Activated CD4-positive, alpha-beta T cell treated with anti-CD3 and anti-CD28 coated beads, Interleukin-2, amount 10 ng/mL, durations not matched to agents 24 days and 14 days (primary cell): ENCODE data around the gene NT5DC3. TPM values are rescaled to one million over a fixed set of nuclear protein-coding genes. Genes with fewer than 3 reads are reported as not detected.

ENCODE experiments used
- DNase-seq: peaks from one replicate; pipeline ENCODE4 v3.0.0; 2022
- H3K27ac Mint-ChIP-seq: one replicate; pipeline ENCODE4 v1.8.0; 2022; ENCODE audit warnings: mild to moderate bottlenecking, mixed read lengths
- H3K27me3 Mint-ChIP-seq: one replicate; pipeline ENCODE4 v1.8.0; 2022; ENCODE audit warnings: mixed read lengths
- H3K36me3 Mint-ChIP-seq: one replicate; pipeline ENCODE4 v1.8.0; 2022; ENCODE audit warnings: low read depth, mild to moderate bottlenecking, mixed read lengths
- H3K4me1 Mint-ChIP-seq: one replicate; pipeline ENCODE4 v1.8.0; 2021; ENCODE audit warnings: mixed read lengths
- H3K4me3 Mint-ChIP-seq: one replicate; pipeline ENCODE4 v1.8.0; 2022; ENCODE audit warnings: mild to moderate bottlenecking, moderate library complexity, mixed read lengths
- H3K9me3 Mint-ChIP-seq: one replicate; pipeline ENCODE4 v1.8.0; 2021; ENCODE audit warnings: mixed read lengths
- intact Hi-C: fragments of 100-400 bp; cut with micrococcal nuclease; formaldehyde crosslinking; loops from one replicate; pipeline ENCODE4 v1.15.1; 2023
- total RNA-seq: library from RNA; stranded (reverse); gene quantifications from 2 replicates; pipeline ENCODE4 v1.2.3, GENCODE V29; 2022

NT5DC3 gene
- total RNA-seq, 1 donor from 2014 or later: 14.9 TPM

DNA sequence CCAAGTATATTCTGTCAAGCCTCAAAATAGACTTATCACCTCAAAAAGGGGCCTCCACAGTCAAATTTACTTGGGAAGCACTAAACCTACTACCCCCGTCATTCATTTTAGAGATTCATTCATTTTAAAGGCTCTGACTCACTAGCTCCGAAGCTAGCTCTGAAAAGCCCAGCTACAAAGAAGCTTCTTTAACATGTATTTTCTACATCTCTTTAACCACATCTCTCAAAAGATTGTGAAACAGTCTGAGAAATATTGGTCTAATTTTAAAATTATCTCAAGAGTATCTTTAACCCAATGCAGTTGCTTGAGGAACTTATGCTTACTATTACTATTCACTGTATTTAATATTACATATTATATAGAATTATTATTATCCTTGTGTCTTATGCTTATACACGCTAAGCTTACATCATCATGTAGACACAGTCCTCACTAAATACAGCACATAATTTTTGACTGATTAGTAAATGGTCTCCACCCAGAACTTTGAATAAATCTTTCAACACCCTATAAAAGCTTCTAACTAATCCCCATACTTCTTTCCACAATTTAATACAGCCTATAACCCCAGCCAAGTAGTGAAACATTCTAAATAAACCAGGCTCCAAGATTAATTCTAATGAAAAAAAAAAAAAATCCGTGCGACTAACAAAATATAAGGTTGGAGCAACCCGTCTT, 7.8 kb downstream of the NT5DC3 start:
- no peak for DNase-seq
- Mint-ChIP-seq H3K36me3 (peaks cover 6% of the 10 kb centered on the region), H3K27me3 (peaks cover 2% of the 10 kb centered on the region), H3K27ac (no peak overlapping the region), H3K4me1 (no peaks in the 10 kb centered on the region), H3K9me3 (peaks cover 15% of the 10 kb centered on the region), H3K4me3 (no peak overlapping the region)
- intact Hi-C loops: no loop called here

GRCh38 chr12:103832048-103832997, 8.7 kb downstream of the NT5DC3 start:
- DNase-seq: no peak
- Mint-ChIP-seq H3K27me3 (peaks cover 2% of the 10 kb centered on the region), H3K4me3 (no peak overlapping the region), H3K4me1 (no peaks in the 10 kb centered on the region), H3K36me3 (peaks cover 3% of the 10 kb centered on the region), H3K9me3 (peaks cover 15% of the 10 kb centered on the region), H3K27ac (no peak overlapping the region)
- intact Hi-C loops: no loop called here

GRCh38 chr12:103830730-103831320, 10.2 kb downstream of the NT5DC3 start:
- DNase-seq: no peak
- Mint-ChIP-seq H3K4me1 (no peaks in the 10 kb centered on the region), H3K27me3 (peaks cover 2% of the 10 kb centered on the region), H3K9me3 (peaks cover 15% of the 10 kb centered on the region), H3K27ac (no peak overlapping the region), H3K36me3 (peaks cover 3% of the 10 kb centered on the region), H3K4me3 (no peak overlapping the region)
- intact Hi-C loops: no loop called here

DNA sequence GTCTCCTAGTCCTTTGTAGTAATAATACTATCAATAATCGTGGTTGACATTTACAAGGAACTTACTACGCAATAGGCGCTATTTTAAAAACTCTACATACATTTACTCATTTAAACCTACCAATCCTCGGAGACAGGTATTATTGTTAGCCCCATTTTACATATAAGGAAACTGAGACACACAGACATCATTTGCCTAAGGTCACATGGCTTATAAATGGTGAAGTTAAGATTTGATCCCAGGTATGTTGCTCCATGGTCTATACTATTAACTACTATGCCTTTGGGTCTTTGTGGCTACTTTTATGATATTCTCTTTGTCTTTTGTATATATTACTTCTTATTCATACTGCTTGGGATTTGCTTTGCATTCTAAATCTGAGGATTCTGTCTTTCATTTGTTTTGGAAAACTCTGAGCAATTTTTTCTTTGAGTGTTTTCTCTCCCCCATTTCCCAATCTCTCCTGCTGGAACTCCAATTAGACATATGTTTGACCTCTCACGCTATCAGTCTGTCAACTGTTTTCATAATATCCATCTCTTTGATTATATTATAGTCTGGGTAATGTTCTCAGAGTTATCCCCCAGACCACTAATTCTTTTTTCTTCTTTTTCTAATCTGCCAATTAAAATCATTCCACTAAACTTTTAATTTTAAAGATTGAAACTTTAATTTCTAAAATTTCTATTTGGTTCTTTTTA, 10.9 kb downstream of the NT5DC3 start:
- Mint-ChIP-seq H3K36me3 (peaks cover 3% of the 10 kb centered on the region), H3K27me3 (peaks cover 2% of the 10 kb centered on the region), H3K4me1 (no peaks in the 10 kb centered on the region), H3K9me3 (peaks cover 15% of the 10 kb centered on the region), H3K4me3 (no peak overlapping the region), H3K27ac (no peak overlapping the region)
- no peak for DNase-seq
- intact Hi-C loops: no loop called here

- peaks cover 3% of the 10 kb centered on the region for H3K36me3 Mint-ChIP-seq
- H3K4me3 Mint-ChIP-seq: no peak overlapping the region
- intact Hi-C loops: no loop called here
- no peak overlapping the region for H3K27ac Mint-ChIP-seq
- peaks cover 15% of the 10 kb centered on the region for H3K9me3 Mint-ChIP-seq
- no peak for DNase-seq
- peaks cover 2% of the 10 kb centered on the region for H3K27me3 Mint-ChIP-seq
- H3K4me1 Mint-ChIP-seq: no peaks in the 10 kb centered on the region
Observed at GRCh38 chr12:103829092-103829491, 11.9 kb downstream of the NT5DC3 start.

GRCh38 chr12:103827911-103828391, 13.1 kb downstream of the NT5DC3 start:
- Mint-ChIP-seq H3K27me3 (peaks cover 2% of the 10 kb centered on the region), H3K9me3 (peaks cover 15% of the 10 kb centered on the region), H3K4me3 (no peak overlapping the region), H3K4me1 (no peaks in the 10 kb centered on the region), H3K36me3 (peaks cover 3% of the 10 kb centered on the region), H3K27ac (no peak overlapping the region)
- DNase-seq: no peak
- intact Hi-C loops: no loop called here

- intact Hi-C loops: no loop called here
- Mint-ChIP-seq H3K27me3 (peaks cover 2% of the 10 kb centered on the region), H3K4me1 (no peaks in the 10 kb centered on the region), H3K9me3 (peaks cover 4% of the 10 kb centered on the region), H3K27ac (no peak overlapping the region), H3K4me3 (no peak overlapping the region), H3K36me3 (peaks cover 5% of the 10 kb centered on the region)
- no peak for DNase-seq
Observed at GRCh38 chr12:103824845-103825244, 16.2 kb downstream of the NT5DC3 start.

GRCh38 chr12:103824290-103824689, 16.7 kb downstream of the NT5DC3 start:
- Mint-ChIP-seq H3K4me3 (no peak overlapping the region), H3K9me3 (peaks cover 2% of the 10 kb centered on the region), H3K36me3 (peaks cover 5% of the 10 kb centered on the region), H3K27ac (no peak overlapping the region), H3K4me1 (no peaks in the 10 kb centered on the region), H3K27me3 (no peaks in the 10 kb centered on the region)
- intact Hi-C loops: no loop called here
- DNase-seq: no peak

DNA sequence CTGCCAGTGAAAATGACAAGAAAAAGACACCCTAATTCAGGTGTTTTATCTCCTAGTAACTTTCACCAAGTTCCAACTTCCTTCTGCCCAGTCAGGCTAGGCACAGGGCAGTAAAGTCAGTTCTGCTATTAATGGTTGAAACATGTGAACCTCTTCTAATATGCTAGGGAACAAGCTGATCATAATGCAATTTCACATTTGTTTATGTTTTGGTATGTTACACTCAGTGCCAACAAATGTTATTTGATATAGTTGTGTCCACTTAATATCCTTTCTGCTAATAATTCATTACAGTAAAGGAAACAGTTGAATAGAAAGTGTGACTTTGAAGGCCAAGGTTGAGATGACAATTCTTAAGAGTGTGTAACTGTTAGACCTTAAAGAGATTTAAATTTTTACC, 17.2 kb downstream of the NT5DC3 start:
- peaks cover 8% of the 10 kb centered on the region for H3K36me3 Mint-ChIP-seq
- no peak overlapping the region for H3K27ac Mint-ChIP-seq
- H3K4me3 Mint-ChIP-seq: no peak overlapping the region
- peaks cover 2% of the 10 kb centered on the region for H3K4me1 Mint-ChIP-seq
- no peaks in the 10 kb centered on the region for H3K27me3 Mint-ChIP-seq
- H3K9me3 Mint-ChIP-seq: peaks cover 2% of the 10 kb centered on the region
- intact Hi-C loops: no loop called here
- DNase-seq: no peak

GRCh38 chr12:103821773-103822172, 19.3 kb downstream of the NT5DC3 start:
- peaks cover 8% of the 10 kb centered on the region for H3K36me3 Mint-ChIP-seq
- DNase-seq: no peak
- H3K4me1 Mint-ChIP-seq: peaks cover 3% of the 10 kb centered on the region
- H3K4me3 Mint-ChIP-seq: no peak overlapping the region
- H3K9me3 Mint-ChIP-seq: peaks cover 2% of the 10 kb centered on the region
- H3K27me3 Mint-ChIP-seq: no peaks in the 10 kb centered on the region
- intact Hi-C loops: no loop called here
- H3K27ac Mint-ChIP-seq: no peak overlapping the region

DNA sequence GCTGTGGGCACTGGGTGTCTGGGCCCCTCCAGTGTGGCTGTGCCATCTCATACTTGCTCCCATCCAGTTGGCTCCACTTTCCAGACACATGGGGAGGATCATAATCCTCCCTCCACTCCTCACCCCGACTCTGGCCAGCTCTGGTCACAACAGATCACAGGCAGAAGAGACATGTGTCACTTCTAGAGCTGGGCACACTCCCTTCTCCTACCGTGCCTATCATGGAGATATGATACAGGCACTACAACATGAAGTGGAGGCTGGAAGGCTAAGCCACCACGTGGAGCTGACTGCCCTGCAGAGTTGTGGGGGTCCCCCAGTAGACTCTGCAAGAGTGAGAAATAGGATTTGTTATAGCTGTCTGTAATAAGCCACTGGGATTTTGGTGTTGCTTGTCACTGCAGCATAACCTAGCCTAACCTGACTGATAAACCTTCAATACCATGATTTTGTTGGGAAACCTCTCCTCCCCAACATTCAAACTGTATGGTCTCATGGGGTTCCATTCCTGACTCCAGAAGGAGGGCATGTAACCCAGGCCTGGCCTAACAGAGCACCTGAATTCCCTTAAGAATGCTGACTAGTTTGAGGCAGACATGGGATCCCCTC, 20.0 kb downstream of the NT5DC3 start:
- DNase-seq: no peak
- peaks cover 8% of the 10 kb centered on the region for H3K36me3 Mint-ChIP-seq
- no peak overlapping the region for H3K27ac Mint-ChIP-seq
- H3K4me1 Mint-ChIP-seq: peaks cover 3% of the 10 kb centered on the region
- no peaks in the 10 kb centered on the region for H3K27me3 Mint-ChIP-seq
- peaks cover 2% of the 10 kb centered on the region for H3K9me3 Mint-ChIP-seq
- no peak overlapping the region for H3K4me3 Mint-ChIP-seq
- intact Hi-C loops: no loop called here

- H3K36me3 Mint-ChIP-seq: peaks cover 8% of the 10 kb centered on the region
- peaks cover 3% of the 10 kb centered on the region for H3K4me1 Mint-ChIP-seq
- no peak overlapping the region for H3K4me3 Mint-ChIP-seq
- no peak overlapping the region for H3K27ac Mint-ChIP-seq
- no peak for DNase-seq
- intact Hi-C loops: no loop called here
- H3K27me3 Mint-ChIP-seq: no peaks in the 10 kb centered on the region
- H3K9me3 Mint-ChIP-seq: peaks cover 2% of the 10 kb centered on the region
Observed at GRCh38 chr12:103820361-103820760, 20.7 kb downstream of the NT5DC3 start.

DNA sequence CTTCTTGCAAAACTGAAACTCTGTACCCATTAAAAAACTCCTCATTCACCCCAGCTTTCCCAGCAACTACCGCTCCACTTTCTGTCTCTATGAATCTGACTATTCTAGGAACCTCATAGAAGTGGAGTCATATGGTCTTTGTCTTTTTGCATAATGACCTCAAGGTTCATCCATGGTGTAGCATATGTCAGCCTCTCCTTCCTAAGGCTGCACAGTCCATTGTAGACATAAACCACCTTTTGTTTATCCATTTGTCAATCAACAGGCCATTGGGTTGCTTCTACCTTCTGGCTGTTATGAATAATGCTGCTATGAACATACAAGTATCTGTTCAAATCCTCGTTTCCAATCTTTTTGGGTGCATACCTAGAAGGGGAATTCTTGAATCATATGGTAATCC, 21.1 kb downstream of the NT5DC3 start:
- Mint-ChIP-seq H3K4me3 (no peak overlapping the region), H3K27me3 (no peaks in the 10 kb centered on the region), H3K36me3 (peaks cover 8% of the 10 kb centered on the region), H3K4me1 (peaks cover 3% of the 10 kb centered on the region), H3K9me3 (peaks cover 2% of the 10 kb centered on the region), H3K27ac (no peak overlapping the region)
- intact Hi-C loops: no loop called here
- no peak for DNase-seq
